ENCODE results near the gene LTB4R2. TPM values are rescaled to one million over a fixed set of nuclear protein-coding genes. Genes with fewer than 3 reads are reported as not detected.

Gene LTB4R2
- total and polyA plus RNA-seq, 7 donors, result under 0.01 to 5.5 (median 3.6) TPM; not detected in 1

DNA sequence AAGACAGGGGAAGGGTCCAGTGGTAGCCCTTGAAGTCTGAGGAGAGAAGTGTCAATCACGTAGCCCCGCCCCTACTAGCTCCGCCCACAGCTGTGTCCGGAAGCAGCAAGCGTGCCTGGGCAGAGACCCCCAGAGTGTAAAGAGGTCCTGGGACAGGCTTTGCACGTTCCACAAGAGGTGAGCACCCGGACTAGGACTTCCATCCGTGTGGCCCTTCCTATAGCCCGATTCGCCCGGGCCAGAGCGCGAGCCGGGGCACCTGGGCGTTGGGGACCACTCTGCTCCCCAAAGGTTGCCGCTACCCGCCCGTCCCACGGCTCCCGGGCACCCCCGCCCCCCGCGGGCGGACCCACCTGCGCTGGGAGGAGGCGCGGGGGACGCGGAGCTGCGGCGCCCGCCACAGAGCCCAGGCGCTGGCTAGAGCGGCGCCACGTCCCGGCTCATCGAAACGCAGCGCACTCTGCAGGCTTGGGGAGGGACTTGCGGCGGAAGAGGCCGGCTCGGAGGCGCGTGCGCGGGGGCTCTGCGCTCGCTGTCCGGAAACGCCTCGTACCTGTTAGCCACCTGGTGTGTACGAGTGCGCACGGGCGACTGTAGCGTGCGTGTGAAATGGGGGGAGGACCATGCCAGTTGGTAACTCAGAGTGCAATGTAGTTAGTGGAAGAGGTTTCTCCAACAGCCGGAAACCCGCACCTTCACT is 38.7 kb upstream of the LTB4R2 start, which contains the start of gene RABGGTA:
Gene RABGGTA, minus strand, starts transcription at position 464 of the 700 bp plus-strand sequence. CDS start 482 bp downstream, outside the sequence.
- peak; percentile 91 for DNase-seq
- Histone ChIP-seq H3K4me1 (peaks cover 0 to 10% (median 7%) of the 10 kb centered on the region in 4 donors), H3K27me3 (no peaks in the 10 kb centered on the region), H3K27ac (peak within 1 kb of the TSS; percentile 94 to 99 (median 96)), H3K4me3 (peak within 1 kb of the TSS; percentile 75 to 96 (median 82)), H3K9me3 (no peaks in the 10 kb centered on the region), H3K36me3 (peaks cover 0 to 29% (median 0%) of the 10 kb centered on the region in 4 donors)
- 0 to 1% methylated on average over 61 of the region's 61 CpGs for WGBS, 2 donors
- TF ChIP-seq POLR2A (IDR thresholded peaks at IDR 0.05) (peak; percentile 15 to 31), EP300 (IDR thresholded peaks at IDR 0.05) (no peak), POLR2AphosphoS5 (IDR thresholded peaks at IDR 0.05) (peak; percentile 23 to 73 (median 60)), CTCF (IDR thresholded peaks at IDR 0.05) (peak; percentile 33 to 78 (median 43))
- intact Hi-C loops (cut with DNase I), result loop anchor here (1.0 kb wide), 1 partner anchor 28 kb away; no protein-coding TSS in a partner anchor

DNA sequence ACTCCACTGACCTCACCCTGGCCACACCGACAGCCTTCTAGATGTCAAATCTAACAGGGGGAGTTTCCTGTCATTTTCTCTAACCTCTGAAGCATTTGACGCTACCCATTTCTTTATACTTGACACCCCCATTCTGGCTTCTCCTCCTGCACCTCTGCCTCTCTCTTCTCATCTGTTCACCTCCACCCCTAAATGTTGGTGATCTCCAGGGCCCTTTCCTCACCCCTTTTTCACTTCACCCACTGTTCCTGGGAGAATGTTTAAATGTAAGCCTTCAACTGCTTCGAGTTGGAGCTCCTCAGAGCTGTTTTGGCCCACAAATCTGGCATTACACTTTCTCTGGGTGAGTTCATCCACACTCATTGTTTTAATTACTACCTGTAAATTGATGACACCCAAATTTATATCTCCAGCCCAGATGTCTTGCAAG is 38.1 kb upstream of the LTB4R2 start:
- TF ChIP-seq POLR2A (IDR thresholded peaks at IDR 0.05), result peak in 1 of 2 donors; percentile 1
- no peak for TF ChIP-seq EP300 (IDR thresholded peaks at IDR 0.05)
- Histone ChIP-seq H3K27ac (peak overlapping the region; percentile 94 to 99 (median 96)), H3K4me1 (peaks cover 0 to 10% (median 7%) of the 10 kb centered on the region in 4 donors), H3K4me3 (peak overlapping the region; percentile 75 to 96 (median 82)), H3K36me3 (peaks cover 0 to 24% (median 0%) of the 10 kb centered on the region in 4 donors), H3K9me3 (no peaks in the 10 kb centered on the region), H3K27me3 (no peaks in the 10 kb centered on the region)
- 10 to 19% methylated on average over 3 of the region's 3 CpGs for WGBS, 2 donors
- no peak for DNase-seq
- intact Hi-C loops (cut with DNase I), result loop anchor here (1.0 kb wide), 1 partner anchor 29 kb away; no protein-coding TSS in a partner anchor

DNA sequence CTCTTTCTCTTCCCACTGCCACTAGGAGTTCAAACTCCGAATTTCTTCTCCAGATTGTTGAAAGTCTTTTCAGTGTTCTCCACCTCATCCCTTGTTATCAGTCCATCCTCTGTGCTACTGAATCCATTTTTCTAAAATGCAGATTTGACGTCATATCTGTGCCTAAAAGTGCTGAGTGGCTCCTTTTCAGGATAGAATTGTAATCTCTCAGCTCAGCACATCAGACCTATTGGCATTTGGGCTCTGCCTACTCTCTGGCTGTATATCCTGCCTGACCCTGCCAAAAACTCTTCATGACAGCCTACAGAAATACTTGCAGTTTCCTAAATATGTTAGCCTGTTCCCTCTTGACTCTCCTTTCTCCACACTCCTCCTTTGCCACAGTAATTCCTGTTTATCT is 37.5 kb upstream of the LTB4R2 start:
- H3K27me3 ChIP-seq, result no peaks in the 10 kb centered on the region
- peaks cover 0 to 10% (median 7%) of the 10 kb centered on the region in 4 donors for H3K4me1 ChIP-seq
- H3K36me3 ChIP-seq, result peaks cover 0 to 19% (median 0%) of the 10 kb centered on the region in 4 donors
- H3K9me3 ChIP-seq, result no peaks in the 10 kb centered on the region
- H3K4me3 ChIP-seq, result no peak overlapping the region
- DNase-seq, result no peak
- WGBS, 2 donors, result 92% methylated on average over 2 of the region's 2 CpGs
- no peak overlapping the region for H3K27ac ChIP-seq
- TF ChIP-seq CTCF (IDR thresholded peaks at IDR 0.05), result no peak
- TF ChIP-seq POLR2AphosphoS5 (IDR thresholded peaks at IDR 0.05), result no peak
- TF ChIP-seq POLR2A (IDR thresholded peaks at IDR 0.05), result no peak
- TF ChIP-seq EP300 (IDR thresholded peaks at IDR 0.05), result no peak
- intact Hi-C loops (cut with DNase I), result no loop called here

DNA sequence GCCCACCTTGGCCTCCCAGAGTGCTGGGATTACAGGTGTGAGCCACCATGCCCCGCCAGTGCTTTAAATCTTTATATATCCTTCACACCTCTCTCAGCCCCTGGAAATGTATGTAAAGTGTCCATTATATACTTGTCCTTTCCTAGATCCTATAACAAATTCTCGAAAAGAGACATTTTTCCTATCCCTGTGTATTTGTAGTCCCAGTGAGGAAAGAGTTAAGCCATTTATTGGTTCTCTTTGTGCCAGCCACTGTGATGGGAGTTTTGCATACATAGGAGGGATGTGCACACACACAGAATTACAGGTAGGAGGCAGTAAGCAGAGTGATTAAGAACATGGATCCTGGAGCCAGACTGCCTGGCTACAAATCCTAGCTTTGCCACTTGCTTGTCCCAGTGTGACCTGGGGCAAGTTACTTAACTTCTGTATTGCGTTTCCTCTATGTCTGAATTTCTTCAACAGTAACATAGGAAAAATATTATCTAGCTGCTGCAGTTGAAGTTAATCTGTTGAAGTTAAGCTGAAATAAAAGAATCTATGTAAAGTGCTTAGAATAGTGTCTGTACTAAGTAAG is 36.4 kb upstream of the LTB4R2 start:
- Histone ChIP-seq H3K4me3 (no peak overlapping the region), H3K9me3 (no peaks in the 10 kb centered on the region), H3K4me1 (peaks cover 0 to 10% (median 7%) of the 10 kb centered on the region in 4 donors), H3K27ac (no peak overlapping the region), H3K27me3 (no peaks in the 10 kb centered on the region), H3K36me3 (peaks cover 0 to 8% (median 0%) of the 10 kb centered on the region in 4 donors)
- no peak for DNase-seq
- TF ChIP-seq POLR2A (IDR thresholded peaks at IDR 0.05) (no peak), POLR2AphosphoS5 (IDR thresholded peaks at IDR 0.05) (no peak), CTCF (IDR thresholded peaks at IDR 0.05) (no peak), EP300 (IDR thresholded peaks at IDR 0.05) (no peak)
- 82 to 94% methylated on average over 3 of the region's 3 CpGs for WGBS, 2 donors
- intact Hi-C loops (cut with DNase I), result no loop called here

GRCh38 chr14:24274101-24274543 is 35.8 kb upstream of the LTB4R2 start:
- H3K4me3 ChIP-seq, result no peak overlapping the region
- TF ChIP-seq POLR2A (IDR thresholded peaks at IDR 0.05) (no peak), POLR2AphosphoS5 (IDR thresholded peaks at IDR 0.05) (no peak), CTCF (IDR thresholded peaks at IDR 0.05) (no peak), EP300 (IDR thresholded peaks at IDR 0.05) (no peak)
- intact Hi-C loops (cut with DNase I), result no loop called here
- H3K4me1 ChIP-seq, result peaks cover 0 to 10% (median 7%) of the 10 kb centered on the region in 4 donors
- DNase-seq, result no peak
- no peak overlapping the region for H3K27ac ChIP-seq
- no peaks in the 10 kb centered on the region for H3K9me3 ChIP-seq
- no peaks in the 10 kb centered on the region for H3K27me3 ChIP-seq
- WGBS, 2 donors, result 60 to 84% methylated on average over 3 of the region's 3 CpGs
- peaks cover 0 to 3% (median 0%) of the 10 kb centered on the region in 4 donors for H3K36me3 ChIP-seq

All from sigmoid colon (tissue), 7 donors.